Right renal cortex interstitium (tissue), 3 donors: ENCODE data around the gene CACNA1B. TPM values are rescaled to one million over a fixed set of nuclear protein-coding genes. Genes with fewer than 3 reads are reported as not detected.

ENCODE experiments used
- DNase-seq, 3 donors: peaks; one replicate each; pipeline ENCODE4 v3.0.0-alpha.2; 2013; ENCODE audit warnings: low read depth in 3 of 3, low spot score in 2 of 3
- polyA plus RNA-seq, 3 donors: library from polyadenylated mRNA; unstranded; fragments of 120-200 nt; gene quantifications; one replicate each; pipeline ENCODE4 v1.2.1, GENCODE V29; 2013; ENCODE audit not compliant: insufficient read length in 3 of 3

CACNA1B gene
- polyA plus RNA-seq, 3 donors, result 0.11 to 0.18 (median 0.17) TPM

GRCh38 chr9:137956688-137957385 lies 79.3 kb downstream of the CACNA1B start:
- DNase-seq, result no peak

- DNase-seq, result no peak
Measured at GRCh38 chr9:137959641-137960411, 82.2 kb downstream of the CACNA1B start.

- DNase-seq, result no peak
Measured at GRCh38 chr9:137960496-137960895, 82.9 kb downstream of the CACNA1B start.

- no peak for DNase-seq
Measured at GRCh38 chr9:137963525-137963924, 85.9 kb downstream of the CACNA1B start.

- DNase-seq, result no peak
Measured at GRCh38 chr9:137965177-137965795, 87.7 kb downstream of the CACNA1B start.

- peak in 1 of 3 donors; percentile 26 for DNase-seq
Measured at GRCh38 chr9:137967280-137967953, 89.8 kb downstream of the CACNA1B start.

- no peak for DNase-seq
Measured at GRCh38 chr9:137968235-137968634, 90.7 kb downstream of the CACNA1B start.

- DNase-seq, result no peak
Measured at GRCh38 chr9:137969008-137969407, 91.4 kb downstream of the CACNA1B start.

- DNase-seq, result no peak
Measured at GRCh38 chr9:137969685-137970084, 92.1 kb downstream of the CACNA1B start.

- DNase-seq, result no peak
Measured at GRCh38 chr9:137970098-137970497, 92.5 kb downstream of the CACNA1B start.

- peak in 1 of 3 donors; percentile 8 for DNase-seq
Measured at GRCh38 chr9:137970686-137971476, 93.3 kb downstream of the CACNA1B start.

GRCh38 chr9:137971477-137972138 lies 94.0 kb downstream of the CACNA1B start:
- DNase-seq, result no peak

- DNase-seq, result no peak
Measured at GRCh38 chr9:137972355-137972987, 94.9 kb downstream of the CACNA1B start.

GRCh38 chr9:137972988-137973470 lies 95.4 kb downstream of the CACNA1B start:
- DNase-seq, result no peak

- DNase-seq, result no peak
Measured at GRCh38 chr9:137973829-137974416, 96.3 kb downstream of the CACNA1B start.

GRCh38 chr9:137974746-137975526 lies 97.4 kb downstream of the CACNA1B start:
- DNase-seq, result no peak

GRCh38 chr9:137975527-137975913 lies 97.9 kb downstream of the CACNA1B start:
- no peak for DNase-seq
